GM12874 (cell line): ENCODE data around the gene MRM3.

Source experiments
- TF ChIP-seq, protein P1 (sequence below): IDR thresholded peaks from 2 replicates; pipeline ENCODE4 v1.5.1; 2011; ENCODE audit warnings: low read depth, mild to moderate bottlenecking, control low read depth, low read length, moderate library complexity; ENCODE audit not compliant: insufficient read depth

MRM3 gene

DNA sequence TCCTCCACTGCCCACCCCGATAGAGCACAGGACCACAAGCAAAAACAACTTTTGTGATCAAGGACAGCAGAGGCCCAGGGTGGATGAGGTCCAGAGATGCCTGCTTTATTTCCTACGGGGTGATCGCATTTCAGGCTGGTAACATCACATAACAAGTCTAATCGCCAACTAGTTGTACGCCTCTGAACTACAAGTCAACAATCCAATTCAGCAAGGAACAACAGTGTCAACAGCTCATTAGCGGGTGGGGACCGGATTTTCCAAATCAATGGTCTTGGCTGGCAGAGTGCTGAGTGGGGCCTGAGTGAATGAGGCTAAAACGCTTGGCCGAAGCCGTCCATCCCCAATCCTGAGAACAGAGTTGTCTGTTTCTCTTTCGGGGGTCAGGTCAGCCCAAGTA is 17.1 kb downstream of the MRM3 start:
- TF ChIP-seq, protein P1, sequence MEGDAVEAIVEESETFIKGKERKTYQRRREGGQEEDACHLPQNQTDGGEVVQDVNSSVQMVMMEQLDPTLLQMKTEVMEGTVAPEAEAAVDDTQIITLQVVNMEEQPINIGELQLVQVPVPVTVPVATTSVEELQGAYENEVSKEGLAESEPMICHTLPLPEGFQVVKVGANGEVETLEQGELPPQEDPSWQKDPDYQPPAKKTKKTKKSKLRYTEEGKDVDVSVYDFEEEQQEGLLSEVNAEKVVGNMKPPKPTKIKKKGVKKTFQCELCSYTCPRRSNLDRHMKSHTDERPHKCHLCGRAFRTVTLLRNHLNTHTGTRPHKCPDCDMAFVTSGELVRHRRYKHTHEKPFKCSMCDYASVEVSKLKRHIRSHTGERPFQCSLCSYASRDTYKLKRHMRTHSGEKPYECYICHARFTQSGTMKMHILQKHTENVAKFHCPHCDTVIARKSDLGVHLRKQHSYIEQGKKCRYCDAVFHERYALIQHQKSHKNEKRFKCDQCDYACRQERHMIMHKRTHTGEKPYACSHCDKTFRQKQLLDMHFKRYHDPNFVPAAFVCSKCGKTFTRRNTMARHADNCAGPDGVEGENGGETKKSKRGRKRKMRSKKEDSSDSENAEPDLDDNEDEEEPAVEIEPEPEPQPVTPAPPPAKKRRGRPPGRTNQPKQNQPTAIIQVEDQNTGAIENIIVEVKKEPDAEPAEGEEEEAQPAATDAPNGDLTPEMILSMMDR, result no peak

DNA sequence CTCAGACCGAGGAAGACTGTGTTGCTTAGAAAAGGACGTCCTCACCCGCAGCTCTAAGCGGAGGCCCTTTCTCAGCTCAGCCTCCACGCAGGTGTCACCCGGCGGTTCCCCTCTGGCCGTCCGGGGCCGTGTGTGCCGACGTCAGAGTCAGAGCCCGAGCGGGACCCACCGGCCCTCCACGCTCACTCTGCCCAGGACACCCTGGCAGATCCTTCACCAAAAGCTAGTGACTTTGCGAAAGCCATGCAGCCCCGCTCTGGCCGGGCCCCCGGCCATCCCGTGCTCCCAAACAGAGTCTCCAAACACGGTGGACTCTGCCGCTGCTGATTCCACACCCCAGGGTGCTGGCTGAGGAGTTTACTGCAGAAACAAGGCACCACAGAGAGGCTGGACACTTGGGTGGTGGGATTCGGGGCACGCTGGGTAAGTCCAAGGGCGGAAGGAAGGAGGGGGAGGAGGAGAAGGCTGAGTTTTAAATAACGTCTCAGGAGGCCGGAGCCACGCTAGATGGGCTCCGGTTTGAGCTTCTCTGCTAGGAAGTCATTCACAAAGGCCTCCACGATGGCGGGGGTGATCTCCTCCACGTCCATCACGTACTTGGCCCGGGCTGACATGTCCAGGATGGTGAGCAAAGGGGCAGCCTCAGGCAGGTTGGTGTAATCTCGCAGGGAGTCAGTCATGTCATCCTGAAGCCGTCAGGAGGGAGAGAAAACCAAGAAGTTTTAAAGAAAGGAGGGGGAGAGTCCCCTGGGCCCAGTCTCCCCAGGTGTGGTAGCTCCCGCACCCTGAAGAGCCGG is 18.5 kb downstream of the MRM3 start:
- TF ChIP-seq, protein P1, result no peak

DNA sequence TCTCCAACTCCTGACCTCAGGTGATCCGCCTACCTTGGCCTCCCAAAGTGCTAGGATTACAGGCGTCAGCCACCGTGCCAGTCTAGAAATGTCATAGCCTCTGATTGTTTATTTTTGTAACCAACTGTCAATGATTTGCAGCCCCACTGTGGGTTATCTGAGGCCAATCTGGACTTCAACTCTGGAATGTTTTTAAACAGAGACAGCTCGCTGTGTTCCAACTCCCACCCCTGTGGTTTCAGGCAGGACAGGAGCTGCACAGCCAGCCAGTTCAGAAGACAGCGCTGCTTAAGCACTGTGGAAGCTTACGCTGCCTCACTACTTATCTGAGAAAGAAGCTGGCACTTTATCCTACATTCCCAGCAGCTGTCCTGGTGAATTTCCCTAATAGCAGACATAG is 19.5 kb downstream of the MRM3 start:
- TF ChIP-seq, protein P1, result no peak

DNA sequence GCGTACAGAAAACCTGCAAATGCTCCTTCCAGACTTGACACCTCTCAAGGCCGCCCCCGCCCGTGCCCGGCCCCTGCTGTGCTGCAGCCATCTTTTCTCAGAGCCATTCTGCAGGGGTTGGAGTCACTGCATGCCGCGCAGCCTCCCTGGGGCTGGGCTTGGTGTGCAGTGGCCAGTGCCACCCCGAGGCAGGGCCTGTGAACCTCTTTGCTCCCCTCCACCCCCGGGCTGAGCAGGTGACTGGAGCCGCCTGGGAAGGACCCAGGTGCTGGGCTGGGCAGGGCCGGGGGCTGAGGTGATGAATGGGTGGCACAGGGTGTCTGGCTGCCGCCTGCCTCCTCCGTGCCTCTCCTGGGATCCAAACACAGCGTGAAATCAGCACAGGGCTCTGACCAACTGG is 20.3 kb downstream of the MRM3 start:
- TF ChIP-seq, protein P1, result no peak

- TF ChIP-seq, protein P1, result no peak
Measured at GRCh38 chr17:802901-803881, 21.0 kb downstream of the MRM3 start.

DNA sequence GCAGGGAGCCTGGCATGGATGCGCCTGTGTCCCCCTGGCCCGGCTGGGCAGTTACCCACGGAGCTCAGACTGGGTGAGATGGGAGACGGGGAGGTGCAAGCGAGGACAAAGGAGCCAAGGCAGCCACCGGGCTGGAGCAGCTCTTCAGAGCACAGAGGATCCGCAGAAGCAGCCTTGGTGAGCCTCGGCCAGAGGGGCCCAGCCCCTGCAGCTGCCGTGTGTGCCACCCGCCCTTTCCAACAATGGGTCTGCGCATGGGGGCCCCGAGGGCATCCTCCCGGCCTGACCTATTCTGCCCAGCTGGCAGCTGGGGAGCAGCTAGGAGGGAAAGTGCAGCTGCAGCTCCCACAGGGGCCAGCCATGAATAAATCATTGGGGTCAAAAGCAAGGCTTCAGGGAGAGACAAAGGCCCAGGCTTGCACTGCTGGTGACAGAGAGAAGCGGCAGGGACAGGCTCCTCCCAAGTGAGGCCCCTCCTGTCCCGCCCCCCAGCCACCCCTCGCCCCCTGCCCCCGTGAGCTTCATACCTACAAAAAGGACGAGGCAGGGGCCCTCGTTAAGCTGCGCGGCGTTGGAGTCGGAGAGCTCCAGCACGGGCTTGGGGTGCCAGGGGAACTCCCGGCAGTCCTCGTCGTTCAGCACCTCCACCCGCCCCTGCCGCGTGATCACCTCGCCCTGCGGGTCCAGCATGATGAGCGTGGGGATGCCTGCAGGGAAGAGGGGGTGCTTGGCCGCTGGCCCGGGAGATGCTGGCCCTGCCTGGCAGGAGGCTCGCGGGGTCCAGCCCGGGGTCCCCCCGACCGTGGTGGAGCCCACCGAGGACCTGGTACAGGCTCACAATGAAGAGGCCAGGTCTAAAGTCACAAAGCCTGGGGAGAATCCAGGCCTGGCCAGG is 22.6 kb downstream of the MRM3 start:
- TF ChIP-seq, protein P1, result no peak

DNA sequence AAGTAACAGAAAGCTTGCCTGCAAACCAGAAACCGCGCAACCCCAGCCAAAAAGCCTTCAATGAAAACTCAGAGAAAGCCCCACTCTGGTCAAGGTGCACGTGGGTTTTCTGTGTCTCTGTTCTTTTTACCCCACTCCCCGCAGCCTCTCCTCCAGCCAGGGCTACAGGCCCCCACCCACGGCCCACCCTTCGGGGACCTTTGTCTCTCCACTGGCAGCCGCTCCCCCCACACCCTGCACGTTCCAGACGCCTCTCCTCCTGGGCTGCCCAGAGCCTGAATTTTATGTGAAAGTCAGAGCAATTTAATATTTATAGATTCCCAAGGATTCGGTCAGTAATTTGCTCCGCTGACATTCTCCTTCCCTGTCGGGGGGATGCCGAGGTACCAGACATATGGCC is 24.2 kb downstream of the MRM3 start:
- TF ChIP-seq, protein P1, result no peak
